BLaER1 treated with 17β-estradiol and CSF1 and Interleukin-3, amounts not matched to agents 10 nM and 100 nM (cell line): ENCODE data around the gene ERI3.
A peak's percentile ranks its signal among the peaks of the same experiment; 100 is the strongest.

Experiments used
- H3K27ac ChIP-seq, 11 experiments: shearing (Covaris generic); formaldehyde crosslinking; 2 replicates each; pipeline ENCODE4 v1.8.1; 2022
- H3K27me3 ChIP-seq, 11 experiments: shearing (Covaris generic); formaldehyde crosslinking; 2 replicates each; pipeline ENCODE4 v1.8.1; 2022
- H3K36me3 ChIP-seq, 11 experiments: shearing (Covaris generic); formaldehyde crosslinking; 2 replicates each; pipeline ENCODE4 v1.8.1; 2022
- H3K4me1 ChIP-seq, 10 experiments: shearing (Covaris generic); formaldehyde crosslinking; 2 replicates each; pipeline ENCODE4 v1.8.1; 2022
- H3K4me2 ChIP-seq, 11 experiments: shearing (Covaris generic); formaldehyde crosslinking; 2 replicates each; pipeline ENCODE4 v1.8.1; 2022
- H3K4me3 ChIP-seq, 10 experiments: shearing (Covaris generic); formaldehyde crosslinking; 2 replicates each; pipeline ENCODE4 v1.8.1; 2022
- H3K9ac ChIP-seq, 11 experiments: shearing (Covaris generic); formaldehyde crosslinking; 2 replicates each; pipeline ENCODE4 v1.8.1; 2022
- H3K9me3 ChIP-seq, 11 experiments: shearing (Covaris generic); formaldehyde crosslinking; replicated peaks in 1 of 11; 2 replicates each; pipeline ENCODE4 v1.8.1; 2022
- H4K20me1 ChIP-seq, 11 experiments: shearing (Covaris generic); formaldehyde crosslinking; 2 replicates each; pipeline ENCODE4 v1.8.1; 2022
- Cebpa-rat ChIP-seq, 11 experiments: shearing (Covaris generic); IDR thresholded peaks; 2 replicates each; pipeline ENCODE4 v1.8.1; 2022

The ERI3 gene

DNA sequence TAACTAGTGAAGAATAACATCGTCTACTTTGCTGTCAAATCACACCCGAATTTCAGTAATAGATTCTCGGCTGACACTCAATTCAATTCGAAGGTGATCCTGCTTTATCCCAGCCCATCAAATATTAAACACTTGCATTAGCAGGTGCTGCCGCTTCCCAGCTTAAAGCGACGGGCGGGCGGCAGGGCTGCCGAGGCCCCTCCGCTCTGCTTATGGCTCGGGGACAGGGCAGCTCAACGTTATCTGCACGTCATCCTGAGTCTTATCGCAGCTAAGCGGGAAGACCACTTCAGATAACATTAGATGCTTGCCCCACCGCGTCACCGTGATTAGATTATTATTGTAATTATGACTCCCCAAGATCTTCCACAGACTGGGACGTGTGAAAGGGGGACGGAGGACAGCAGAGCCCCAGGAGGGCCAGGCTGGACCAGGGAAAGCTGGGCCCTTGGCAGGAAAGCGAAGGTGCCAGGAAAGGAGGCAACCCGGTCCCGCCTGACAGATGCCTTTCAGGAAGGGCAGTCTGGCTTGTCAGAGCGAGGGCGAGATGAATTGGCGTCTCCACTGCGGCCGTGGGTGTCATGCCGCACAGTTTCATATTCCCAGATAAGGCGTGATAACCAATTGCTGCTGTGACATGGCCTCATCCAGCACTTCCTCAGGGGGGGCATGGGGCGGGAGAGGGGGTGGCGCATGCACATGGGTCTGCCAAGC is 104.8 kb downstream of the ERI3 start:
- Histone ChIP-seq H3K27ac (no peak overlapping the region), H3K4me1 (peaks cover 0 to 10% (median 6%) of the 10 kb centered on the region in 10 experiments; a peak in 10 of 20 replicates), H3K4me2 (no peak overlapping the region), H3K9ac (no peak overlapping the region), H3K4me3 (no peak overlapping the region), H3K9me3 (no peaks in the 10 kb centered on the region), H3K27me3 (no peaks in the 10 kb centered on the region), H3K36me3 (peaks cover 4 to 59% (median 26%) of the 10 kb centered on the region in 11 experiments; a peak in 14 of 22 replicates), H4K20me1 (peaks cover 0 to 44% (median 3%) of the 10 kb centered on the region in 11 experiments; a peak in 12 of 22 replicates)
- TF ChIP-seq Cebpa-rat (IDR thresholded peaks at IDR 0.05), result no peak

- no peak overlapping the region for H3K27ac ChIP-seq
- H3K4me1 ChIP-seq, result peaks cover 0 to 11% (median 6%) of the 10 kb centered on the region in 10 experiments; a peak in 10 of 20 replicates
- no peak overlapping the region for H3K4me3 ChIP-seq
- no peak overlapping the region for H3K9ac ChIP-seq
- no peak for TF ChIP-seq Cebpa-rat (IDR thresholded peaks at IDR 0.05)
- peaks cover 0 to 43% (median 5%) of the 10 kb centered on the region in 11 experiments; a peak in 12 of 22 replicates for H4K20me1 ChIP-seq
- no peak overlapping the region for H3K4me2 ChIP-seq
- H3K9me3 ChIP-seq, result no peaks in the 10 kb centered on the region
- no peaks in the 10 kb centered on the region for H3K27me3 ChIP-seq
- peaks cover 4 to 65% (median 32%) of the 10 kb centered on the region in 11 experiments; a peak in 16 of 22 replicates for H3K36me3 ChIP-seq
Observed at GRCh38 chr1:44249543-44249942, 105.5 kb downstream of the ERI3 start.

DNA sequence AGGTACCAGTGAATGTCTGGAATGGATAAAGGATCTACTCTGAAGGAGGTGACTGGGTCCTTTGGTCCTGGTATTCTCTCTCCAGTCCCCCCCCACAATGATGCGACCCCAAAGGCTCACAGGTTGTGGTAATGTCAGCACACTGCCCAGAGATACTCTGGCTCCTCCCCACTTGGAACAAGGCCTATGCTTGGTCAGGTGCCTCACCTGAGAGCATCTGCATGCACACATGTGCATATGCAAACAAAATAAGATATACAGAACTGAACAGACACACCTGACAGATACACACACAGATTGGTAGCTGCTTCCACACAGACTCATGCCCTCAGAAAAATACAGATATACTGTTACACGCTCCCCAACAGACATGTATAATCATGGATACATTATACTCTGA is 108.3 kb downstream of the ERI3 start:
- H3K4me3 ChIP-seq, result no peak overlapping the region
- no peaks in the 10 kb centered on the region for H3K27me3 ChIP-seq
- no peak overlapping the region for H3K27ac ChIP-seq
- H3K9me3 ChIP-seq, result no peaks in the 10 kb centered on the region
- H3K4me1 ChIP-seq, result peaks cover 0 to 21% (median 7%) of the 10 kb centered on the region in 10 experiments; a peak in 13 of 20 replicates
- peaks cover 0 to 40% (median 5%) of the 10 kb centered on the region in 11 experiments; a peak in 11 of 22 replicates for H4K20me1 ChIP-seq
- no peak overlapping the region for H3K4me2 ChIP-seq
- no peak overlapping the region for H3K9ac ChIP-seq
- H3K36me3 ChIP-seq, result peaks cover 15 to 79% (median 45%) of the 10 kb centered on the region in 11 experiments; a peak in 21 of 22 replicates
- TF ChIP-seq Cebpa-rat (IDR thresholded peaks at IDR 0.05), result no peak

DNA sequence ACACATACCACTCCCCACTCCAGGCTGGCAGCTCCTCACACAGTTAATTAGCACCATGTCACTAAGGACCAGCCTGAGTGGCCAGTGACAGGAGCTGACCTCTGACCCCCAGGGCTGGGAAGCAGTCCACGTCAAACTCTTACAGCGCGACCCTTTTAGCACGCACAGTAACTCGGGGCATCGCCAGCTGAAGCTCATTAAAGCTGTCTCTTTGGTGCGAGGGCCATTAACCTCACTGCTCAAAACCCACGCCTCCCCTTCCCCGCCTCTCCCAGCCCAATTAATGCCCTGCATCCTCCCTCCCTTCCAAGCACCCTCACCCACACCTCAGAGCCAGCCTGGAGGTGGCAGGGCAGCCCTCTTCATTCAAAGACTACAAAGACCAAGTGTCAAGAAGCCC is 110.1 kb downstream of the ERI3 start:
- Histone ChIP-seq H3K36me3 (peaks cover 7 to 76% (median 41%) of the 10 kb centered on the region in 11 experiments; a peak in 21 of 22 replicates), H3K4me2 (peak overlapping the region in 1 of 11 experiments; percentile 19; a peak in 1 of 22 replicates), H3K9me3 (no peaks in the 10 kb centered on the region), H3K9ac (no peak overlapping the region), H3K4me1 (peaks cover 15 to 39% (median 22%) of the 10 kb centered on the region in 10 experiments), H4K20me1 (peaks cover 0 to 24% (median 0%) of the 10 kb centered on the region in 11 experiments; a peak in 8 of 22 replicates), H3K27me3 (no peaks in the 10 kb centered on the region), H3K4me3 (no peak overlapping the region), H3K27ac (no peak overlapping the region)
- no peak for TF ChIP-seq Cebpa-rat (IDR thresholded peaks at IDR 0.05)

- no peak for TF ChIP-seq Cebpa-rat (IDR thresholded peaks at IDR 0.05)
- Histone ChIP-seq H3K27me3 (no peaks in the 10 kb centered on the region), H3K4me1 (peaks cover 26 to 50% (median 32%) of the 10 kb centered on the region in 10 experiments), H3K4me2 (no peak overlapping the region), H4K20me1 (peaks cover 0 to 14% (median 0%) of the 10 kb centered on the region in 11 experiments; a peak in 7 of 22 replicates), H3K4me3 (no peak overlapping the region), H3K27ac (no peak overlapping the region), H3K36me3 (peaks cover 7 to 76% (median 37%) of the 10 kb centered on the region in 11 experiments; a peak in 21 of 22 replicates), H3K9ac (no peak overlapping the region), H3K9me3 (no peaks in the 10 kb centered on the region)
Observed at GRCh38 chr1:44243782-44244495, 111.1 kb downstream of the ERI3 start.

GRCh38 chr1:44242746-44243145 is 112.3 kb downstream of the ERI3 start:
- H3K4me2 ChIP-seq, result no peak overlapping the region
- no peaks in the 10 kb centered on the region for H3K9me3 ChIP-seq
- H3K4me3 ChIP-seq, result no peak overlapping the region
- no peak overlapping the region for H3K9ac ChIP-seq
- no peaks in the 10 kb centered on the region for H3K27me3 ChIP-seq
- peaks cover 0 to 10% (median 0%) of the 10 kb centered on the region in 11 experiments; a peak in 6 of 22 replicates for H4K20me1 ChIP-seq
- H3K4me1 ChIP-seq, result peaks cover 36 to 60% (median 43%) of the 10 kb centered on the region in 10 experiments
- no peak overlapping the region for H3K27ac ChIP-seq
- no peak for TF ChIP-seq Cebpa-rat (IDR thresholded peaks at IDR 0.05)
- H3K36me3 ChIP-seq, result peaks cover 7 to 70% (median 31%) of the 10 kb centered on the region in 11 experiments; a peak in 21 of 22 replicates

DNA sequence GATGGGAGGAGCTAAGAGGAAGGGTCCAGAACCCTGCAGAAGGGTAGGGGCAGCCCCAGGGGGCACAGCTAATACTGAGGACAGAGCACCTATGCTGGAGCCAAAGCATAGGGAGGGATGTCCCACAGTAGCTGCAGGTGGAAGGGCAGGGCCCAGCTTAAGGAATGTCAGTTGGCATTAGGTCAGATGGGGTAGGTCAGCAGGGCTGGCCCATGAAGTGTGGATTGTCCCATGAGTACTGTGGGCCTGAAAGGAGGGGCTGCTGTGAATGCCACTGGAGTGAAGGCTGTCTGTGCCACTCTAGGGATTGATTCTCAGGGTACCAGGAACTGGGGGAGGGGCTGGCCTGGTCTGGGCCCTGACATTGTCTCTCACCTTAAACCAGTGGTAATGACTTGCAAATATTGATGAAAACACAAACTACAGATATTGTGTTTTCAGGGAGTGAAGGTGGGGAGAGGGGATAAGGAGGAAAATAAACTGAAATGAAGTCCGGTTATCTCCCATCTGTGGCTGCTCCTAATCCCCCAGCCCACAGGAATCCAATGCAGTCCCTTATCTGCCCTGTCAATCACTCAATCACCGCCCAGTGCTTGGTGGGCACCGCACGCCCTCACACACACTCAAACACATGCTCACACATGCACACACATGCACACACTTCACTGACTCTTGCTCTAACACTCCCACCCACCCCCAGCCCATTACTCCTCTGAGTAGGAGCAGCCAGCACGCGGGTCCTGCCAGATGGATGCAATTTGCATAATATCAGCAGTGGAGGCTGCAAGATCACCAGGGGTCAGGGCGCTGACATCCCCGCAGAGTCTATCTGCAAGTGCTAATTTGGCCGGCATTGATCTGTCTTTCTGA is 114.0 kb downstream of the ERI3 start:
- Histone ChIP-seq H3K4me1 (peaks cover 31 to 60% (median 45%) of the 10 kb centered on the region in 10 experiments), H3K9me3 (no peaks in the 10 kb centered on the region), H3K4me3 (no peak overlapping the region), H3K9ac (peak overlapping the region in 2 of 11 experiments; percentile 31 to 56; a peak in 1 of 22 replicates), H4K20me1 (peaks cover 0 to 11% (median 0%) of the 10 kb centered on the region in 11 experiments; a peak in 6 of 22 replicates), H3K27ac (peak overlapping the region in 4 of 11 experiments; percentile 14 to 69 (median 35); a peak in 5 of 22 replicates), H3K27me3 (no peaks in the 10 kb centered on the region), H3K4me2 (peak overlapping the region; percentile 26 to 88 (median 75); a peak in 20 of 22 replicates), H3K36me3 (peaks cover 7 to 52% (median 29%) of the 10 kb centered on the region in 11 experiments; a peak in 20 of 22 replicates)
- TF ChIP-seq Cebpa-rat (IDR thresholded peaks at IDR 0.05), result no peak

- Histone ChIP-seq H3K4me1 (peaks cover 30 to 50% (median 39%) of the 10 kb centered on the region in 10 experiments), H3K9ac (peak overlapping the region; percentile 7 to 66 (median 44); a peak in 20 of 22 replicates)
Observed at GRCh38 chr1:44239961-44240371, 115.1 kb downstream of the ERI3 start.

More at GRCh38 chr1:44239961-44240371, 115.1 kb downstream of the ERI3 start:
- H3K9me3 ChIP-seq, result no peaks in the 10 kb centered on the region
- H3K4me3 ChIP-seq, result no peak overlapping the region
- TF ChIP-seq Cebpa-rat (IDR thresholded peaks at IDR 0.05), result no peak
- H3K4me2 ChIP-seq, result peak overlapping the region; percentile 72 to 88 (median 75)
- H3K27ac ChIP-seq, result peak overlapping the region; percentile 26 to 73 (median 57); a peak in 20 of 22 replicates
- H3K36me3 ChIP-seq, result peaks cover 7 to 42% (median 27%) of the 10 kb centered on the region in 11 experiments; a peak in 20 of 22 replicates
- peaks cover 0 to 11% (median 0%) of the 10 kb centered on the region in 11 experiments; a peak in 4 of 22 replicates for H4K20me1 ChIP-seq
- H3K27me3 ChIP-seq, result no peaks in the 10 kb centered on the region
